Right forelimb (tissue), 1 donor: Measurements from ENCODE around the gene CDH16.

Experiments
- DNase-seq: peaks from one replicate; pipeline ENCODE4 v3.0.0-alpha.2; 2018

The CDH16 gene

DNA sequence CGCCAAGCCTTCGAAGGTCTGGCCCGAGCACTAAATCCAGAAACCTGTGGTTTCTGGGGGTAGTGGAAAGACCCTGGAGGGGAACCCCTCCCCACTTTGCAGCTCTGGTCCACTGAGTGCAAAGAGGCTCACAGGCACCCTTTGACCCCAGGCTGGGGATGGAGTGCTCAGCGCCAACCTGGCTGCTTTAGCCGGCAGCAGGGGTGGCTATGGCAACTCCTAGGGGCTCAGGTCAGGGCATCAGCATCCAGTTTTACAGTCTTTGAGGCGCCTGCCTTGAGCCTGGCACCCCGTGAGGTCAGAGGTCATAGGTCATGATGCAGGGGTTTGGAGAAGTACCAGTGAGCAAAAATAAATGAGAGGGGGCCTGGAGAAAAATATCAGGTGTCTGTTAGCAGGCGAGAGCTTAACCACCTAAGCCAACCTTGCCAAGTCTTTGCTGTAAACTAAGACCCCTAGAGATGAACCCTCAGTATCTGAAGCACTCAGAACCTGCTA, 56.6 kb downstream of the CDH16 start:
- no peak for DNase-seq

DNA sequence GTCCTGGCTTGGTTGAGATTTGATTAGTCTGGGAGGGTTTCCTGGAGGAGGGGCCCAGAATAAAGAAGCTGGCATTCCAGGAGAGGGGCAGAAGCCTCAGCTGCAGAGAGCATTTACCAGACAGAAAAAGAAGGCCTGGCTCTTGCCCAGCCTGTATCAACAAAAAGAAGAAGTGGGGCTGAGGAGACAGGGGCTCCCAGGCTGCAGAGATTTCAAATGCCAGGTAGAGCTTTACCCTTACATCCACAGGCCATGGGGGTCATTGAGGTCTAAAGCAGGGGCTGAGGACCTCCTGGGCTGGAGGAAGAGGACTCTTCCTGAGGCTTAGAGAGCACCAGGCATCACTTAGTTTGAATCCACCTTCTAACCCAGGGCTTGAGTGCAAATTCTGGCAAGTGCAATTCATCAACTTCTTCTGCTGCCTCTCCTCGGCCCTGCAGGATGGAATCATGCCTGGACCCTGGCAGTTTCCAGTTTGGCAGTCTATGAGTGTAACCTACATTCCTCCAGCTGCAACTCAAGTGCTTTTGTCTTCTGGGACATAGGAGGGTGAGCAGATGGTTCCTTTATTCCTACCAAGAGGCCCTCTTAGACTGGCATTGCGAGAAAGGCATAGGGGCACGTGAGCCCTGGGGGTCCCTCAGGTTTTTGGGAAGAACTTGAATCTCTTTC, 59.2 kb downstream of the CDH16 start:
- no peak for DNase-seq

DNA sequence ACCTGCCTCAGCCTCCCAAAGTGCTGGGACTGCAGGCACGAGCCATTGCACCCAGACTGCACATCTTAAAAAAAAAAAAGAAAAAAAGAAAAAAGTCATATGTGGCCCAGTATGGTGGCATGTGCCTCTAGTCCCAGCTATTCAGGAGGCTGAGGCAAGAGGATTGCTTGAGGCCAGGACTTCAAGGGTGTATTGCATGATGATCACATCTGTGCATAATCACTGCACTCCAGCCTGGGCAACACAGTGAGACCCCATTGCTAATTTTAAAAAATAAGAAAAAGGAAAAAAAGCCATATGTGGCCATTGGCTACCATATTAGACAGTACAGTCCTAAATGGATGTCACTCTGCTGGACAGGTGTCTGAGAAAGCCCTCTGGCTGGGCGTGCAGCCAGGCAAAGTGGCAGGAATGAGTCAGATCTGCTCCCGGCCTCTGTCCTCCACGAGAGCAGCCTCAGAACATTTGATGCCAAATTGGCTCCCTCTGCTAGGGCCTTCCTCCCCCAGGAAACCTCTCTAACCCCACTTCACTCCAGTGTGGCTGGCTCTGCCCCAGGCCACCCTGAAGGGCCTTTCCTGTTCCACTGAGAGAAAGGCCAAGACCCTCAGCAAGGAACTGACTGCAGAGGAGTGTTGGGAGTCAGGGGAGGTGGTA, 59.8 kb downstream of the CDH16 start:
- no peak for DNase-seq
